ENCODE data around the gene DTX3L. TPM values are rescaled to one million over a fixed set of nuclear protein-coding genes. Genes with fewer than 3 reads are reported as not detected.

The DTX3L gene
- total and polyA plus RNA-seq, 10 of the 15 experiments (the other 5 are each of a cell fraction or from before 2014, with no cell fraction given), result 9.9 to 41.4 (median 21.7) TPM

DNA sequence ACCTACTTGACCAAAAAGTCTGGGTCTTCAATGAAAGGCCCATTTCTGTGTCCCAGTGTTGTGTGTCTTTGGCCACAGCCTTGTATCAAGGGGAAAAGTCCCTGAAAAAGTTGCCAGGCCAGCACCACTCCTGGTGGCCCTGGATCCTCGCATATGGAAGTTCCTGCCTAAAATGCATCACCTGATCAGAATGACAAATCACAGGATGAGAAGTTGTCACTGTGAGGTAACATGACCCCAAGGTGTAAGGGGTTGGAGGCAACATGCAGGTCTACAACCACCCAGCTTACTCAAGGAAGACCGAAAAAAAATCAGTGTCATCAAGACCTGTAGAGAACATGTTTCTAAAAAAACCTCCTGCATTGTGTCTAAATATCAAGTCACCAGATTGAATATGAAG, 38.9 kb downstream of the DTX3L start:
- DNase-seq (ENCODE audit: low read depth, low spot score) (no peak), ATAC-seq (no peak), FAIRE-seq (no peak)
- Histone ChIP-seq H3K4me1 (ENCODE audit: control insufficient read depth, insufficient read depth, low read length) (0 out of 2 replicates have a peak, but pooled peaks cover 3% of the 10 kb centered on the region), H3K36me3 (ENCODE audit: control insufficient read depth in 2 of 2, insufficient read depth in 2 of 2, low read length in 1 of 2) (peaks cover 3% of the 10 kb centered on the region in 2 experiments; a peak in 1 of 4 replicates), H3K27ac (ENCODE audit: control insufficient read depth, insufficient read depth) (no peak overlapping the region), H3K9me3 (replicated peaks; ENCODE audit: control insufficient read depth, insufficient read depth, low read length) (no peaks in the 10 kb centered on the region; the same call in 2 of the 3 replicates), H2AFZ (ENCODE audit: control insufficient read depth, low read depth, low read length) (no peak overlapping the region), H3K79me2 (ENCODE audit: control insufficient read depth, insufficient read depth, low read length) (no peaks in the 10 kb centered on the region; the same call in 1 of the 2 replicates), H3K9ac (ENCODE audit: control insufficient read depth, insufficient read depth, low read length) (no peak overlapping the region), H4K20me1 (ENCODE audit: control insufficient read depth, insufficient read depth) (no peaks in the 10 kb centered on the region), H3K4me2 (ENCODE audit: control insufficient read depth, insufficient read depth) (no peak overlapping the region), H3K27me3 (replicated peaks in 1 of 2; ENCODE audit: control insufficient read depth in 2 of 2, insufficient read depth in 2 of 2, low read length in 1 of 2) (no peaks in the 10 kb centered on the region), H3K4me3 (no peak overlapping the region)
- intact Hi-C loops (cut with micrococcal nuclease; ENCODE audit: unreplicated experiment), result no loop called here
- WGBS (ENCODE audit: insufficient coverage, insufficient replicate concordance, low lambda C conversion rate, missing lambda C conversion rate), result 97% methylated on average over 2 of the region's 2 CpGs
- in situ Hi-C loops (cut with MboI), result no loop called here
- TF ChIP-seq, protein P1, sequence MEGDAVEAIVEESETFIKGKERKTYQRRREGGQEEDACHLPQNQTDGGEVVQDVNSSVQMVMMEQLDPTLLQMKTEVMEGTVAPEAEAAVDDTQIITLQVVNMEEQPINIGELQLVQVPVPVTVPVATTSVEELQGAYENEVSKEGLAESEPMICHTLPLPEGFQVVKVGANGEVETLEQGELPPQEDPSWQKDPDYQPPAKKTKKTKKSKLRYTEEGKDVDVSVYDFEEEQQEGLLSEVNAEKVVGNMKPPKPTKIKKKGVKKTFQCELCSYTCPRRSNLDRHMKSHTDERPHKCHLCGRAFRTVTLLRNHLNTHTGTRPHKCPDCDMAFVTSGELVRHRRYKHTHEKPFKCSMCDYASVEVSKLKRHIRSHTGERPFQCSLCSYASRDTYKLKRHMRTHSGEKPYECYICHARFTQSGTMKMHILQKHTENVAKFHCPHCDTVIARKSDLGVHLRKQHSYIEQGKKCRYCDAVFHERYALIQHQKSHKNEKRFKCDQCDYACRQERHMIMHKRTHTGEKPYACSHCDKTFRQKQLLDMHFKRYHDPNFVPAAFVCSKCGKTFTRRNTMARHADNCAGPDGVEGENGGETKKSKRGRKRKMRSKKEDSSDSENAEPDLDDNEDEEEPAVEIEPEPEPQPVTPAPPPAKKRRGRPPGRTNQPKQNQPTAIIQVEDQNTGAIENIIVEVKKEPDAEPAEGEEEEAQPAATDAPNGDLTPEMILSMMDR (IDR thresholded peaks at IDR 0.05 in 2 of 3, conservative IDR thresholded peaks at IDR 0.05 in 1 of 3; ENCODE audit: control insufficient read depth in 2 of 3, extremely low read depth in 1 of 3, insufficient read depth in 1 of 3, low read depth in 3 of 3, low read length in 3 of 3), result no peak
- no peak for TF ChIP-seq SPI1 (IDR thresholded peaks at IDR 0.05; ENCODE audit: borderline replicate concordance, insufficient read depth, low read depth, low read length)
- TF ChIP-seq EZH2 (IDR thresholded peaks at IDR 0.05; ENCODE audit: borderline replicate concordance, control insufficient read depth, low read depth, low read length), result no peak
- no peak for TF ChIP-seq PML (IDR thresholded peaks at IDR 0.05; ENCODE audit: low read length)
- TF ChIP-seq JUND (IDR thresholded peaks at IDR 0.05; ENCODE audit: low read depth, low read length), result no peak
- TF ChIP-seq, protein P2, sequence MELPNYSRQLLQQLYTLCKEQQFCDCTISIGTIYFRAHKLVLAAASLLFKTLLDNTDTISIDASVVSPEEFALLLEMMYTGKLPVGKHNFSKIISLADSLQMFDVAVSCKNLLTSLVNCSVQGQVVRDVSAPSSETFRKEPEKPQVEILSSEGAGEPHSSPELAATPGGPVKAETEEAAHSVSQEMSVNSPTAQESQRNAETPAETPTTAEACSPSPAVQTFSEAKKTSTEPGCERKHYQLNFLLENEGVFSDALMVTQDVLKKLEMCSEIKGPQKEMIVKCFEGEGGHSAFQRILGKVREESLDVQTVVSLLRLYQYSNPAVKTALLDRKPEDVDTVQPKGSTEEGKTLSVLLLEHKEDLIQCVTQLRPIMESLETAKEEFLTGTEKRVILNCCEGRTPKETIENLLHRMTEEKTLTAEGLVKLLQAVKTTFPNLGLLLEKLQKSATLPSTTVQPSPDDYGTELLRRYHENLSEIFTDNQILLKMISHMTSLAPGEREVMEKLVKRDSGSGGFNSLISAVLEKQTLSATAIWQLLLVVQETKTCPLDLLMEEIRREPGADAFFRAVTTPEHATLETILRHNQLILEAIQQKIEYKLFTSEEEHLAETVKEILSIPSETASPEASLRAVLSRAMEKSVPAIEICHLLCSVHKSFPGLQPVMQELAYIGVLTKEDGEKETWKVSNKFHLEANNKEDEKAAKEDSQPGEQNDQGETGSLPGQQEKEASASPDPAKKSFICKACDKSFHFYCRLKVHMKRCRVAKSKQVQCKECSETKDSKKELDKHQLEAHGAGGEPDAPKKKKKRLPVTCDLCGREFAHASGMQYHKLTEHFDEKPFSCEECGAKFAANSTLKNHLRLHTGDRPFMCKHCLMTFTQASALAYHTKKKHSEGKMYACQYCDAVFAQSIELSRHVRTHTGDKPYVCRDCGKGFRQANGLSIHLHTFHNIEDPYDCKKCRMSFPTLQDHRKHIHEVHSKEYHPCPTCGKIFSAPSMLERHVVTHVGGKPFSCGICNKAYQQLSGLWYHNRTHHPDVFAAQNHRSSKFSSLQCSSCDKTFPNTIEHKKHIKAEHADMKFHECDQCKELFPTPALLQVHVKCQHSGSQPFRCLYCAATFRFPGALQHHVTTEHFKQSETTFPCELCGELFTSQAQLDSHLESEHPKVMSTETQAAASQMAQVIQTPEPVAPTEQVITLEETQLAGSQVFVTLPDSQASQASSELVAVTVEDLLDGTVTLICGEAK (IDR thresholded peaks at IDR 0.05; ENCODE audit: borderline replicate concordance), result no peak
- TF ChIP-seq RELA (IDR thresholded peaks at IDR 0.05; ENCODE audit: borderline replicate concordance, partially characterized antibody), result no peak
- TF ChIP-seq NR2F1 (conservative IDR thresholded peaks at IDR 0.05), result no peak
- no peak for TF ChIP-seq PBX3 (IDR thresholded peaks at IDR 0.05; ENCODE audit: insufficient replicate concordance, low read depth, low read length)
- ChIA-PET CTCF (interaction anchor here (1.4 kb wide), 1 partner anchor 46 kb away, joined by 3 read pairs; no protein-coding TSS in a partner anchor), SMC1A (ENCODE audit: uncharacterized antibody, unreplicated experiment) (interaction anchor here (1.0 to 2.0 kb wide), 3 partner anchors 9 to 37 kb away, joined by 3 to 4 read pairs (median 3); no protein-coding TSS in a partner anchor), POLR2A (no interaction called here), RAD21 (ENCODE audit: unreplicated experiment) (no interaction called here)
- BruUV-seq (replicated peaks), result no TSS peak
